K562 (cell line): ENCODE data around the gene SNRNP70. TPM values are rescaled to one million over a fixed set of nuclear protein-coding genes. Genes with fewer than 3 reads are reported as not detected.

Source experiments
- BDP1 ChIP-seq: IDR thresholded peaks from 3 replicates; pipeline ENCODE4 v1.6.1; 2011; ENCODE audit not compliant: insufficient read length, insufficient read depth
- CTCFL ChIP-seq: IDR thresholded peaks from 2 replicates; pipeline ENCODE4 v1.6.1; 2011; ENCODE audit warnings: borderline replicate concordance, low read depth, mild to moderate bottlenecking, moderate library complexity, low read length; ENCODE audit not compliant: insufficient read depth, poor library complexity, severe bottlenecking
- HBP1 ChIP-seq: fragments of 450-650 bp; formaldehyde crosslinking; IDR thresholded peaks from 2 replicates; pipeline ENCODE4 v1.4.0; 2022; ENCODE audit warnings: missing genetic modification characterization
- HDAC2 ChIP-seq: fragments of 450-650 bp; IDR thresholded peaks from 2 replicates; pipeline ENCODE4 v1.6.1; 2016; ENCODE audit warnings: mild to moderate bottlenecking
- THAP12 ChIP-seq: fragments of 250-450 bp; sonication (Bioruptor Pico); IDR thresholded peaks from 2 replicates; pipeline ENCODE4 v1.9.0; 2021; ENCODE audit warnings: mild to moderate bottlenecking, inconsistent platforms
- ZNF280A ChIP-seq: fragments of 450-650 bp; IDR thresholded peaks from 2 replicates; pipeline ENCODE4 v1.6.1; 2018; ENCODE audit warnings: mild to moderate bottlenecking, low read depth; ENCODE audit not compliant: partially characterized antibody
- polyA plus RNA-seq, 8 experiments: library from polyadenylated mRNA; depleted of rRNA in 4 of 8; stranded (reverse) in 5 of 8; unstranded in 3 of 8; fragments of >200 nt; fragmentation: Nextera tagmentation in 2 of 8; fragmentation: Illumina TruSeq in 1 of 8; extraction: Ambion mirVana in 2 of 8; extraction: Trizol in 1 of 8; gene quantifications; 2 replicates each; pipeline versions ENCODE4 v1.2.1 to v1.2.3, GENCODE V29; 2011 to 2014; ENCODE audit warnings: inconsistent platforms in 1 of 8, missing spikeins in 1 of 8
- total RNA-seq, 7 experiments: library from RNA; depleted of rRNA in 6 of 7; stranded (reverse); fragments of >200 nt in 6 of 7; fragmentation: Illumina TruSeq in 2 of 7; extraction: Trizol in 2 of 7; gene quantifications; 2 replicates each; pipeline versions ENCODE4 v1.2.1 to v1.2.3, GENCODE V29; 2011 to 2021; ENCODE audit warnings: low replicate concordance in 1 of 7

The SNRNP70 gene
- total and polyA plus RNA-seq, 9 of the 15 experiments (the other 6 are each of a cell fraction or from before 2014, with no cell fraction given), result 2.8 to 496 (median 136) TPM

GRCh38 chr19:49127674-49128544 is 42.7 kb downstream of the SNRNP70 start (continued):
- TF ChIP-seq THAP12 (CRISPR knock-in tag), result peak; percentile 82; the same call in 1 of the 2 replicates
- TF ChIP-seq HBP1, result peak; percentile 98
- TF ChIP-seq CTCFL, result peak; percentile 81
- TF ChIP-seq ZNF280A, result no peak
- TF ChIP-seq BDP1, result no peak
- TF ChIP-seq HDAC2, result peak; percentile 35; the same call in 1 of the 2 replicates
